Subcutaneous adipose tissue (tissue), 4 donors: ENCODE data around the gene FAM110C. TPM values are rescaled to one million over a fixed set of nuclear protein-coding genes. Genes with fewer than 3 reads are reported as not detected.

Source experiments
- CTCF ChIP-seq: fragments of 450-650 bp; IDR thresholded peaks from one replicate; pipeline ENCODE4 v1.5.1; 2016; ENCODE audit warnings: low read depth, mild to moderate bottlenecking, control low read depth, antibody characterized with exemption, moderate library complexity
- total RNA-seq, 4 donors: library from RNA; depleted of rRNA; stranded (reverse); fragments of >200 nt; gene quantifications; one replicate each; pipeline ENCODE4 v1.1.0, GENCODE V29; 2016

The FAM110C gene
- total RNA-seq, 4 donors from 2014 or later, result 0.82 TPM; not detected in 3

- TF ChIP-seq CTCF, result no peak
These were observed 1.4 kb upstream of the FAM110C start for GRCh38 chr2:47737-48136.

GRCh38 chr2:47346-47725 is 1.0 kb upstream of the FAM110C start:
- no peak for TF ChIP-seq CTCF

GRCh38 chr2:46131-46470 is 204 bp downstream of the FAM110C start:
- no peak for TF ChIP-seq CTCF

GRCh38 chr2:45342-46130 is 769 bp downstream of the FAM110C start:
- TF ChIP-seq CTCF, result no peak

GRCh38 chr2:44748-45341 is 1.5 kb downstream of the FAM110C start:
- no peak for TF ChIP-seq CTCF

- no peak for TF ChIP-seq CTCF
These were observed 3.5 kb downstream of the FAM110C start for GRCh38 chr2:42788-43187.

GRCh38 chr2:40465-40864 is 5.8 kb downstream of the FAM110C start:
- no peak for TF ChIP-seq CTCF
